Measurements from ENCODE around the gene NOL4L.

DNA sequence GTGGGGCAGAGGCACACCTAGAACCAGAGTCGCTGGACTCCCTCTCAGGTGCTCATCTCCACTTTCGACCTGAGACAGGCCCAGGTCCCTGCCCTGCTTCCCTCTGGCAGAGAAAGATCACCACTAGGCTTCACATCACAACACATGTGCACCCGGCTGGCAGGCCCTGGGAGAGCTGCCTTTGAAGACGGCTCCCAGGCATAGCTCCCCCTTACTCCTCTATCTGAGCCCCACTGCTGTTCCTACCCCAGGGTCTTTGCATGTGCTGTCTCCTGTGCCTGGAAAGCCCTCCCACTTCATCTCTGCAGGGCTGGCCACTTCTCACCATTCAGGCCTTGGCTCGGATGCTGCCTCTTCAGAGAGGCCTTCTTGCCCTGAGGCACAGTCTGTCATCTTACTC is 89.2 kb downstream of the NOL4L start:
- TF ChIP-seq, protein P1, sequence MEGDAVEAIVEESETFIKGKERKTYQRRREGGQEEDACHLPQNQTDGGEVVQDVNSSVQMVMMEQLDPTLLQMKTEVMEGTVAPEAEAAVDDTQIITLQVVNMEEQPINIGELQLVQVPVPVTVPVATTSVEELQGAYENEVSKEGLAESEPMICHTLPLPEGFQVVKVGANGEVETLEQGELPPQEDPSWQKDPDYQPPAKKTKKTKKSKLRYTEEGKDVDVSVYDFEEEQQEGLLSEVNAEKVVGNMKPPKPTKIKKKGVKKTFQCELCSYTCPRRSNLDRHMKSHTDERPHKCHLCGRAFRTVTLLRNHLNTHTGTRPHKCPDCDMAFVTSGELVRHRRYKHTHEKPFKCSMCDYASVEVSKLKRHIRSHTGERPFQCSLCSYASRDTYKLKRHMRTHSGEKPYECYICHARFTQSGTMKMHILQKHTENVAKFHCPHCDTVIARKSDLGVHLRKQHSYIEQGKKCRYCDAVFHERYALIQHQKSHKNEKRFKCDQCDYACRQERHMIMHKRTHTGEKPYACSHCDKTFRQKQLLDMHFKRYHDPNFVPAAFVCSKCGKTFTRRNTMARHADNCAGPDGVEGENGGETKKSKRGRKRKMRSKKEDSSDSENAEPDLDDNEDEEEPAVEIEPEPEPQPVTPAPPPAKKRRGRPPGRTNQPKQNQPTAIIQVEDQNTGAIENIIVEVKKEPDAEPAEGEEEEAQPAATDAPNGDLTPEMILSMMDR (conservative IDR thresholded peaks at IDR 0.05): no peak
- no peak for TF ChIP-seq EZH2 (IDR thresholded peaks at IDR 0.05; ENCODE audit: low read depth)
